ENCODE data around the gene HMG20A. TPM values are rescaled to one million over a fixed set of nuclear protein-coding genes. Genes with fewer than 3 reads are reported as not detected.

HMG20A gene
- total and polyA plus RNA-seq, 9 of the 15 experiments (the other 6 are each of a cell fraction or from before 2014, with no cell fraction given): 25.0 to 68.1 (median 38.9) TPM

GRCh38 chr15:77510066-77511057 is 89.7 kb downstream of the HMG20A start:
- H3K27me3 ChIP-seq (ENCODE audit: control insufficient read depth in 2 of 2, insufficient read depth in 2 of 2, low read length in 2 of 2): peaks cover 9 to 28% of the 10 kb centered on the region in 2 experiments; a peak in 4 of 5 replicates
- H3K27ac ChIP-seq (ENCODE audit: extremely low read depth, low read depth, low read length): no peak overlapping the region
- H3K9me3 ChIP-seq (replicated peaks; ENCODE audit: control insufficient read depth, insufficient read depth, low read depth, low read length): no peaks in the 10 kb centered on the region
- H3K9me1 ChIP-seq (ENCODE audit: control insufficient read depth, insufficient read depth, low read length): no peaks in the 10 kb centered on the region
- no peak for TF ChIP-seq HEY1 (CRISPR knock-in tag; IDR thresholded peaks at IDR 0.05; ENCODE audit: borderline replicate concordance)
- TF ChIP-seq ZNF695 (CRISPR knock-in tag; IDR thresholded peaks at IDR 0.05): no peak
- intact Hi-C loops (cut with micrococcal nuclease): no loop called here
- 11% methylated on average over 9 of the region's 11 CpGs for WGBS (ENCODE audit: insufficient coverage, low coverage, missing lambda C conversion rate)
- no peak overlapping the region for H3K4me2 ChIP-seq (ENCODE audit: insufficient read depth, low read length)
- BruUV-seq (replicated peaks): no TSS peak
- DNase-seq (ENCODE audit: extremely low read depth in 1 of 4, low spot score in 3 of 4) (no peak), ATAC-seq (no peak), FAIRE-seq (no peak)
- H3K4me1 ChIP-seq (replicated peaks in 1 of 2; ENCODE audit: control insufficient read depth in 2 of 2, insufficient read depth in 2 of 2, low read length in 2 of 2): peaks cover 5 to 6% of the 10 kb centered on the region in 2 experiments; a peak in 3 of 5 replicates
- H3K4me3 ChIP-seq: no peak overlapping the region
- H3K9ac ChIP-seq (ENCODE audit: insufficient read depth in 1 of 2, low read depth in 2 of 2, low read length in 2 of 2): no peak overlapping the region
- no peak overlapping the region for H2AFZ ChIP-seq (ENCODE audit: low read depth, low read length)
- POLR2A ChIA-PET: no interaction called here
- in situ Hi-C loops (cut with MboI): no loop called here
- H3K36me3 ChIP-seq (ENCODE audit: control insufficient read depth, insufficient read depth, low read length): no peaks in the 10 kb centered on the region
- H3K79me2 ChIP-seq (ENCODE audit: control insufficient read depth, insufficient read depth, low read length): no peaks in the 10 kb centered on the region
- no peaks in the 10 kb centered on the region; the same call in 1 of the 2 replicates for H4K20me1 ChIP-seq (replicated peaks; ENCODE audit: control insufficient read depth, insufficient read depth, low read length)
- CTCF ChIA-PET (ENCODE audit: low intra/inter-chr PET ratio): no interaction called here

DNA sequence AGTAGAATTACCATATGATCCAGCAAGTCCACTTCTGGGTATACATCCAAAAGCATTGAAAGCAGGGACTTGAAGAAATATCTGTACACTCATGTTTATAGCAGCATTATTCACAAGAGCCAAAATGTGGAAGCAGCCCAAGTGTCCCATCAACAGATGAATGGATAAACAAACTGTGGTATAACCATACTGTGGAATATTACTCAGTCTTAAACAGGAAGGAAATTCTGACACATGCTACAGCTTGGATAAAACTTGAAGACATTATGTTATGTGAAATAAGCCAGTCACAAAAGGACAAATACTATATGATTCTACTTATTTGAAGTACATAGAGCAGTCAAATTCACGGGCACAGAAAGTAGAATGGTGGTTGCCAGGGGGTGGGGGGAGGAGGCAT is 91.2 kb downstream of the HMG20A start:
- Histone ChIP-seq H3K27ac (ENCODE audit: extremely low read depth, low read depth, low read length) (no peak overlapping the region), H3K9me3 (replicated peaks; ENCODE audit: control insufficient read depth, insufficient read depth, low read depth, low read length) (no peaks in the 10 kb centered on the region), H3K4me1 (replicated peaks in 1 of 2; ENCODE audit: control insufficient read depth in 2 of 2, insufficient read depth in 2 of 2, low read length in 2 of 2) (0 out of 5 replicates have a peak, but pooled peaks cover 0 to 3% of the 10 kb centered on the region in 2 experiments), H3K36me3 (ENCODE audit: control insufficient read depth, insufficient read depth, low read length) (no peaks in the 10 kb centered on the region), H2AFZ (ENCODE audit: low read depth, low read length) (no peak overlapping the region), H3K4me3 (no peak overlapping the region), H3K27me3 (ENCODE audit: control insufficient read depth in 2 of 2, insufficient read depth in 2 of 2, low read length in 2 of 2) (peaks cover 11 to 39% of the 10 kb centered on the region in 2 experiments; a peak in 4 of 5 replicates), H3K9me1 (ENCODE audit: control insufficient read depth, insufficient read depth, low read length) (no peaks in the 10 kb centered on the region), H3K4me2 (ENCODE audit: insufficient read depth, low read length) (no peak overlapping the region), H4K20me1 (replicated peaks; ENCODE audit: control insufficient read depth, insufficient read depth, low read length) (no peaks in the 10 kb centered on the region; the same call in 1 of the 2 replicates), H3K79me2 (ENCODE audit: control insufficient read depth, insufficient read depth, low read length) (no peaks in the 10 kb centered on the region), H3K9ac (ENCODE audit: insufficient read depth in 1 of 2, low read depth in 2 of 2, low read length in 2 of 2) (no peak overlapping the region)
- intact Hi-C loops (cut with micrococcal nuclease) (no loop called here), in situ Hi-C loops (cut with MboI) (no loop called here)
- CTCF ChIA-PET (ENCODE audit: low intra/inter-chr PET ratio): no interaction called here
- POLR2A ChIA-PET: no interaction called here
- TF ChIP-seq U2AF1 (optimal IDR thresholded peaks at IDR 0.05; ENCODE audit: low read depth, low read length): no peak
- TF ChIP-seq RBM14 (IDR thresholded peaks at IDR 0.05; ENCODE audit: borderline replicate concordance, insufficient read depth, low read depth, low read length): no peak
- peak; percentile 51 for TF ChIP-seq ZNF146 (CRISPR knock-in tag; IDR thresholded peaks at IDR 0.05; ENCODE audit: unreplicated experiment)
- no peak for DNase-seq (ENCODE audit: extremely low read depth in 1 of 4, low spot score in 3 of 4)
- 5% methylated on average over 1 of the region's 1 CpG for WGBS (ENCODE audit: insufficient coverage, low coverage, missing lambda C conversion rate)
- no TSS peak for BruUV-seq (replicated peaks)
- ATAC-seq: no peak
- FAIRE-seq: no peak
